Coronary artery (tissue), 2 donors: ENCODE data around the gene C16orf54.
A peak's percentile ranks its signal among the peaks of the same experiment; 100 is the strongest.
"Not testable (repeated sequence)": the region's sequence is repeated elsewhere in the genome, so short reads cannot be mapped to it uniquely, and the experiment has no call there.

Experiments
- DNase-seq: peaks from one replicate; pipeline ENCODE4 v3.0.0-alpha.2; 2017; ENCODE audit warnings: low spot score
- H3K27ac ChIP-seq, 2 donors: fragments of 200-600 bp; sonication (generic); one replicate each; pipeline ENCODE4 v1.5.1; 2016 to 2019
- H3K4me3 ChIP-seq: fragments of 200-600 bp; sonication (generic); 2 replicates; pipeline ENCODE4 v1.5.1; 2016; ENCODE audit warnings: mild to moderate bottlenecking, moderate library complexity
- CTCF ChIP-seq: fragments of 200-600 bp; sonication (generic); IDR thresholded peaks from one replicate; pipeline ENCODE4 v1.5.1; 2019; ENCODE audit warnings: antibody characterized with exemption

The C16orf54 gene

GRCh38 chr16:29745853-29746345 lies at the start of gene C16orf54:
Gene C16orf54 (minus strand): TSS chr16:29745990. CDS start chr16:29744951, 1,039 bp downstream.
- DNase-seq: peak; percentile 79
- Histone ChIP-seq H3K4me3 (peak within 1 kb of the TSS; percentile 61), H3K27ac (peak within 1 kb of the TSS in 1 of 2 donors; percentile 16)
- no peak for TF ChIP-seq CTCF

DNA sequence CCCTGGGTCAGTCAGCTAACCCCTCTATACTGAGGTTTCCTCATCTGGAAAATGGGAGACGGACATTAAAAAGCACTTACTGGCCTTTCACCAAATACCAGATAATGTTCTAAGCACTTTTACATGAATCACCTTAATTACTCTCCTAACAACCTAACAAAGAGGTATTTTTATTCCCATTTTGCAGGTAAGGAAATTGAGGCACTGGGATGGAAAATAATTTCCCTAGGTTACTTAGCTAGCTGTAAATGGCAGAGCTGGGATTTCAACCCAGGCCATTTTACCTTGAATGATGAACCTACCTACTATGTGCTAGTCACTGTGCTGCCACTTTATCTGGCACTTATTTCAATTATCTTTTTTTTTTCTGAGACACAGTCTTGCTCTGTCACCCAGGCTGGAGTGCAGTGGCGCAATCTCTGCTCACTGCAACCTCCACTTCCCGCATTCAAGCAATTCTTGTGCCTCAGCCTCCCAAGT lies 48.5 kb upstream of the C16orf54 start:
- no peak overlapping the region for H3K27ac ChIP-seq
- no peak for DNase-seq
- no peak for TF ChIP-seq CTCF
- no peak overlapping the region for H3K4me3 ChIP-seq

- H3K27ac ChIP-seq, H3K4me3 ChIP-seq, DNase-seq: not testable (repeated sequence)
Measured at GRCh38 chr16:29793153-29793552, 47.4 kb upstream of the C16orf54 start.

GRCh38 chr16:29791845-29792807 lies 46.3 kb upstream of the C16orf54 start:
- DNase-seq: no peak
- H3K27ac ChIP-seq: no peak overlapping the region
- TF ChIP-seq CTCF: no peak
- H3K4me3 ChIP-seq: peak overlapping the region; percentile 90

GRCh38 chr16:29790949-29791844 lies 45.4 kb upstream of the C16orf54 start:
- no peak for DNase-seq
- Histone ChIP-seq H3K4me3 (peak overlapping the region; percentile 90), H3K27ac (peak overlapping the region in 1 of 2 donors; percentile 70)
- no peak for TF ChIP-seq CTCF

GRCh38 chr16:29790183-29790948 lies 44.6 kb upstream of the C16orf54 start, which contains the start of gene KIF22:
Gene KIF22 (plus strand): TSS chr16:29790751. CDS start chr16:29790760, 9 bp downstream.
- peak; percentile 60 for TF ChIP-seq CTCF
- Histone ChIP-seq H3K4me3 (peak within 1 kb of the TSS; percentile 90), H3K27ac (peak within 1 kb of the TSS; percentile 73 to 83)
- peak; percentile 98 for DNase-seq
